ENCODE measurements around the gene SPOCK1. TPM values are rescaled to one million over a fixed set of nuclear protein-coding genes. Genes with fewer than 3 reads are reported as not detected.

Gene SPOCK1
- polyA plus RNA-seq, 2 of the 4 experiments (the other 2 are of a cell fraction) = 28.9 to 40.8 TPM

GRCh38 chr5:137141779-137142178 is 357.3 kb downstream of the SPOCK1 start:
- CTCF ChIA-PET = interaction anchor here (0.6 to 2.6 kb wide), 3 partner anchors 13 to 67 kb away, joined by 3 to 10 read pairs (median 3); no protein-coding TSS in a partner anchor
- H3K27ac ChIP-seq = no peak overlapping the region
- peaks cover 3% of the 10 kb centered on the region; the same call in 1 of the 3 replicates for H3K4me1 ChIP-seq
- POLR2A ChIA-PET = no interaction called here
- 48% methylated on average over 3 of the region's 3 CpGs for WGBS (ENCODE audit: missing lambda C conversion rate)
- H3K4me3 ChIP-seq = no peak overlapping the region
- ATAC-seq (no peak), DNase-seq (ENCODE audit: low read depth in 1 of 2, low spot score in 1 of 2) (no peak), FAIRE-seq (no peak)
- no peak overlapping the region for H3K4me2 ChIP-seq
- TF ChIP-seq USF2 (IDR thresholded peaks at IDR 0.05) (no peak), FOSB (CRISPR knock-in tag; IDR thresholded peaks at IDR 0.05) (no peak), POLR2AphosphoS2 (conservative IDR thresholded peaks at IDR 0.05; ENCODE audit: low read length) (no peak), RAD21 (conservative IDR thresholded peaks at IDR 0.05 in 1 of 2, IDR thresholded peaks at IDR 0.05 in 1 of 2) (no peak), HOXB5 (CRISPR knock-in tag; IDR thresholded peaks at IDR 0.05) (no peak), KDM1A (IDR thresholded peaks at IDR 0.05; ENCODE audit: low read depth) (no peak), HMGXB4 (CRISPR knock-in tag; IDR thresholded peaks at IDR 0.05; ENCODE audit: borderline replicate concordance) (no peak), SMC3 (IDR thresholded peaks at IDR 0.05) (no peak), RCOR1 (IDR thresholded peaks at IDR 0.05; ENCODE audit: low read depth, low read length) (no peak), EHMT2 (IDR thresholded peaks at IDR 0.05; ENCODE audit: low read depth) (no peak), HEYL (CRISPR knock-in tag; IDR thresholded peaks at IDR 0.05) (no peak), CBX2 (IDR thresholded peaks at IDR 0.05; ENCODE audit: borderline replicate concordance, low read depth) (no peak), HOXA7 (CRISPR knock-in tag; IDR thresholded peaks at IDR 0.05) (no peak), CHD4 (IDR thresholded peaks at IDR 0.05; ENCODE audit: borderline replicate concordance) (no peak), CBX8 (IDR thresholded peaks at IDR 0.05) (no peak), ZSCAN20 (CRISPR knock-in tag; IDR thresholded peaks at IDR 0.05) (no peak), ATOH8 (CRISPR knock-in tag; IDR thresholded peaks at IDR 0.05; ENCODE audit: low read depth) (no peak), RARB (CRISPR knock-in tag; IDR thresholded peaks at IDR 0.05) (no peak), BHLHE40 (IDR thresholded peaks at IDR 0.05; ENCODE audit: low read depth, low read length) (no peak)
- H3K9me3 ChIP-seq = no peaks in the 10 kb centered on the region

- CTCF ChIA-PET = no interaction called here
- ATAC-seq = no peak
- no peak overlapping the region for H3K27ac ChIP-seq
Observed at GRCh38 chr5:137136991-137137632, 362.0 kb downstream of the SPOCK1 start.

GRCh38 chr5:137134920-137135532 is 364.1 kb downstream of the SPOCK1 start:
- ChIA-PET POLR2A (no interaction called here), CTCF (no interaction called here)
- TF ChIP-seq BHLHE40 (IDR thresholded peaks at IDR 0.05; ENCODE audit: low read depth, low read length) = no peak
- no peak for TF ChIP-seq MYC (IDR thresholded peaks at IDR 0.05; ENCODE audit: borderline replicate concordance, low read length)
- no peak for TF ChIP-seq GATA3 (IDR thresholded peaks at IDR 0.05; ENCODE audit: borderline replicate concordance)
- TF ChIP-seq NR3C1 (IDR thresholded peaks at IDR 0.05) = no peak
- no peak for TF ChIP-seq EHF (CRISPR knock-in tag; IDR thresholded peaks at IDR 0.05)
- TF ChIP-seq CTCF (IDR thresholded peaks at IDR 0.05) = no peak
- no peak for TF ChIP-seq HDAC2 (IDR thresholded peaks at IDR 0.05)
- no peak for TF ChIP-seq JUN (IDR thresholded peaks at IDR 0.05)
- TF ChIP-seq CHD2 (IDR thresholded peaks at IDR 0.05; ENCODE audit: low read length, partially characterized antibody) = no peak
- WGBS (ENCODE audit: missing lambda C conversion rate) = 44% methylated on average over 7 of the region's 7 CpGs
- no peak for ATAC-seq
- DNase-seq (ENCODE audit: low read depth in 1 of 2, low spot score in 1 of 2) = no peak
- H3K4me2 ChIP-seq = no peak overlapping the region
- FAIRE-seq = no peak
- H3K4me1 ChIP-seq = no peaks in the 10 kb centered on the region
- H3K9me3 ChIP-seq = no peaks in the 10 kb centered on the region
- no peak overlapping the region for H3K27ac ChIP-seq
- H3K4me3 ChIP-seq = no peak overlapping the region

More at GRCh38 chr5:137136991-137137632, 362.0 kb downstream of the SPOCK1 start:
- no peak for TF ChIP-seq PHF8 (IDR thresholded peaks at IDR 0.05; ENCODE audit: borderline replicate concordance, low read depth)
- Histone ChIP-seq H3K4me2 (no peak overlapping the region), H3K4me3 (no peak overlapping the region), H3K9me3 (no peaks in the 10 kb centered on the region), H3K4me1 (no peaks in the 10 kb centered on the region)
- POLR2A ChIA-PET = no interaction called here
- WGBS (ENCODE audit: missing lambda C conversion rate) = 53% methylated on average over 3 of the region's 3 CpGs
- FAIRE-seq (no peak), DNase-seq (ENCODE audit: low read depth in 1 of 2, low spot score in 1 of 2) (no peak)
